Measurements from ENCODE around the gene RABGAP1L.

GRCh38 chr1:174794861-174795260 is 635.5 kb downstream of the RABGAP1L start:
- TF ChIP-seq EZH2 (IDR thresholded peaks at IDR 0.05) = no peak
- TF ChIP-seq CTCF (IDR thresholded peaks at IDR 0.05) = no peak
- no peak for TF ChIP-seq EZH2phosphoT487 (IDR thresholded peaks at IDR 0.05)
